GM12878 (cell line): Measurements from ENCODE around the gene RIC8B. TPM values are rescaled to one million over a fixed set of nuclear protein-coding genes. Genes with fewer than 3 reads are reported as not detected.

Source experiments
- ATAC-seq: fragments of 200-7000 bp; cut with Tn5 transposase; 3 replicates; pipeline ENCODE4 v1.9.1; 2020; ENCODE audit warnings: mild to moderate bottlenecking, moderate library complexity
- BruUV-seq: library from RNA; stranded (reverse); fragments of 400-500 nt; replicated peaks from 2 replicates; lab custom pipeline; 2021; lab: Mats Ljungman, UMichigan
- CTCF ChIA-PET: fragments of 300-600 bp; sonication (Branson Sonifier 250); formaldehyde crosslinking; extraction: SDS; loops from one replicate; lab custom pipeline; 2021; ENCODE audit warnings: inconsistent platforms; lab: Yijun Ruan, JAX
- POLR2A ChIA-PET: fragments of 350-600 bp; formaldehyde crosslinking; extraction: SDS; loops from one replicate; lab custom pipeline; 2021; ENCODE audit warnings: inconsistent platforms; lab: Charles Lee
- RAD21 ChIA-PET: fragments of 300-600 bp; sonication (Branson Sonifier 250); formaldehyde crosslinking; loops from one replicate; lab custom pipeline; 2023; ENCODE audit warnings: antibody characterized with exemption; ENCODE audit not compliant: unreplicated experiment; lab: Charles Lee
- SMC1A ChIA-PET: fragments of 300-600 bp; sonication (Branson Sonifier 250); formaldehyde crosslinking; loops from one replicate; lab custom pipeline; 2023; ENCODE audit not compliant: unreplicated experiment, uncharacterized antibody; lab: Charles Lee
- DNase-seq: peaks from one replicate; pipeline ENCODE4 v3.0.0-alpha.2; 2011; ENCODE audit warnings: low read depth, low spot score
- FAIRE-seq: peaks from 3 replicates; lab custom pipeline; 2011; peaks lifted over from hg19 to GRCh38; lab: Jason Lieb, UNC
- H2AFZ ChIP-seq: 2 replicates; pipeline ENCODE4 v1.6.0; 2011; ENCODE audit warnings: low read depth, low read length, control low read depth; ENCODE audit not compliant: control insufficient read depth
- H3K27ac ChIP-seq: 2 replicates; pipeline ENCODE4 v1.5.1; 2011; ENCODE audit warnings: control low read depth; ENCODE audit not compliant: control insufficient read depth, insufficient read depth
- H3K27me3 ChIP-seq, 2 experiments: replicated peaks in 1 of 2; 2 replicates each; pipeline versions ENCODE4 v1.6.0 to v1.6.1; 2011; ENCODE audit warnings: low read length in 1 of 2; ENCODE audit not compliant: control insufficient read depth in 2 of 2, insufficient read depth in 2 of 2
- H3K36me3 ChIP-seq, 2 experiments: 2 replicates each; pipeline ENCODE4 v1.5.1; 2011; ENCODE audit warnings: low read length in 1 of 2; ENCODE audit not compliant: control insufficient read depth in 2 of 2, insufficient read depth in 2 of 2
- H3K4me1 ChIP-seq: 2 replicates; pipeline ENCODE4 v1.6.1; 2011; ENCODE audit warnings: mild to moderate bottlenecking, low read length, moderate library complexity, mixed read lengths; ENCODE audit not compliant: control insufficient read depth, insufficient read depth
- H3K4me2 ChIP-seq: 2 replicates; pipeline ENCODE4 v1.6.0; 2011; ENCODE audit warnings: control low read depth; ENCODE audit not compliant: control insufficient read depth, insufficient read depth
- H3K4me3 ChIP-seq: fragments of 200-600 bp; sonication (generic); 2 replicates; pipeline ENCODE4 v1.5.1; 2016
- H3K79me2 ChIP-seq: 2 replicates; pipeline ENCODE4 v1.6.0; 2011; ENCODE audit warnings: low read length; ENCODE audit not compliant: control insufficient read depth, insufficient read depth
- H3K9ac ChIP-seq: 2 replicates; pipeline ENCODE4 v1.8.0; 2011; ENCODE audit warnings: low read length, control low read depth, mixed read lengths; ENCODE audit not compliant: control insufficient read depth, insufficient read depth
- H3K9me3 ChIP-seq: replicated peaks from 3 replicates; pipeline ENCODE4 v1.5.1; 2011; ENCODE audit warnings: mild to moderate bottlenecking, low read length; ENCODE audit not compliant: control insufficient read depth, insufficient read depth
- H4K20me1 ChIP-seq: 2 replicates; pipeline ENCODE4 v1.6.0; 2011; ENCODE audit not compliant: control insufficient read depth, insufficient read depth
- ASH2L ChIP-seq: fragments of 300-600, 200-600 bp; sonication (generic); IDR thresholded peaks from 2 replicates; pipeline ENCODE4 v1.6.1; 2017; ENCODE audit warnings: low read depth, mild to moderate bottlenecking, borderline replicate concordance
- CHD2 ChIP-seq: IDR thresholded peaks from 2 replicates; pipeline ENCODE4 v1.6.1; 2011; ENCODE audit warnings: low read depth, low read length, improper control_type of control experiment, borderline replicate concordance
- CHD4 ChIP-seq: fragments of 200-600 bp; sonication (generic); IDR thresholded peaks from 2 replicates; pipeline ENCODE4 v1.6.1; 2016; ENCODE audit warnings: mild to moderate bottlenecking
- ESRRA ChIP-seq: IDR thresholded peaks from 2 replicates; pipeline ENCODE4 v1.6.1; 2012; ENCODE audit warnings: mild to moderate bottlenecking, low read length, improper control_type of control experiment
- FOXM1 ChIP-seq: IDR thresholded peaks from 2 replicates; pipeline ENCODE4 v1.6.1; 2012; ENCODE audit warnings: low read depth, mild to moderate bottlenecking, inconsistent platforms, low read length, moderate library complexity
- GATAD2B ChIP-seq: fragments of 450-650 bp; conservative IDR thresholded peaks from 2 replicates; pipeline ENCODE4 v1.6.1; 2017; ENCODE audit warnings: low read depth, mild to moderate bottlenecking, moderate library complexity
- MTA2 ChIP-seq: fragments of 450-650 bp; IDR thresholded peaks from 2 replicates; pipeline ENCODE4 v1.6.1; 2016; ENCODE audit warnings: low read depth, mild to moderate bottlenecking, moderate library complexity
- MYC ChIP-seq: IDR thresholded peaks from 2 replicates; pipeline ENCODE4 v1.6.1; 2011; ENCODE audit warnings: mild to moderate bottlenecking, low read length, moderate library complexity, inconsistent platforms; ENCODE audit not compliant: insufficient read depth, insufficient replicate concordance, insufficient read length, severe bottlenecking
- NFXL1 ChIP-seq: fragments of 450-650 bp; IDR thresholded peaks from 2 replicates; pipeline ENCODE4 v1.6.1; 2017; ENCODE audit warnings: antibody characterized with exemption, mild to moderate bottlenecking, borderline replicate concordance
- NR2F1 ChIP-seq: fragments of 450-650 bp; conservative IDR thresholded peaks from 2 replicates; pipeline ENCODE4 v1.6.1; 2017; ENCODE audit warnings: mild to moderate bottlenecking
- POLR2AphosphoS2 ChIP-seq: IDR thresholded peaks from 2 replicates; pipeline ENCODE4 v1.6.1; 2011; ENCODE audit warnings: low read depth, mild to moderate bottlenecking, low read length, improper control_type of control experiment, moderate library complexity
- SMARCA5 ChIP-seq: fragments of 450-650 bp; IDR thresholded peaks from 2 replicates; pipeline ENCODE4 v1.6.1; 2017; ENCODE audit warnings: mild to moderate bottlenecking
- SP1 ChIP-seq: IDR thresholded peaks from one replicate; pipeline ENCODE4 v1.6.1; 2011; ENCODE audit warnings: low read depth, low read length
- SREBF1 ChIP-seq: IDR thresholded peaks from 2 replicates; pipeline ENCODE4 v1.6.1; 2012; ENCODE audit warnings: mild to moderate bottlenecking, low read length
- SRF ChIP-seq, 2 experiments: IDR thresholded peaks; 2 replicates each; pipeline ENCODE4 v1.6.1; 2011; ENCODE audit warnings: low read depth in 2 of 2, low read length in 2 of 2, mild to moderate bottlenecking in 1 of 2, moderate library complexity in 1 of 2
- STAT1 ChIP-seq: fragments of 450-650 bp; conservative IDR thresholded peaks from 2 replicates; pipeline ENCODE4 v1.6.1; 2014; ENCODE audit warnings: antibody characterized with exemption, mild to moderate bottlenecking
- TCF7 ChIP-seq: IDR thresholded peaks from 2 replicates; pipeline ENCODE4 v1.6.1; 2014; ENCODE audit warnings: antibody characterized with exemption, borderline replicate concordance
- WGBS: methylation state at CpG from one replicate; pipeline ENCODE4 v1.1.6; 2016; ENCODE audit warnings: low lambda C conversion rate; ENCODE audit not compliant: insufficient replicate concordance, insufficient coverage; ENCODE audit errors: missing lambda C conversion rate; 5-methylcytosine and 5-hydroxymethylcytosine counted together
- in situ Hi-C: fragments of 300-500 bp; cut with MboI; formaldehyde crosslinking; loops from 9 replicates; pipeline ENCODE4 v1.14.3; 2018; ENCODE audit warnings: mixed read lengths
- intact Hi-C: fragments of 100-400 bp; cut with micrococcal nuclease; formaldehyde crosslinking; loops from one replicate; pipeline ENCODE4 v1.14.2; 2022; ENCODE audit not compliant: unreplicated experiment
- polyA plus RNA-seq, 11 experiments: library from polyadenylated mRNA; depleted of rRNA in 4 of 11; unstranded in 6 of 11; stranded (reverse) in 5 of 11; fragments of >200 nt; fragmentation: Nextera tagmentation in 4 of 11; fragmentation: Illumina TruSeq in 1 of 11; extraction: Ambion mirVana in 4 of 11; extraction: Trizol in 1 of 11; gene quantifications; 1 replicate in 1 of 11; 2 replicates in 10 of 11; pipeline versions ENCODE4 v1.2.1 to v1.2.3, GENCODE V29; 2011 to 2016; ENCODE audit warnings: inconsistent platforms in 2 of 11, missing spikeins in 2 of 11, low read depth in 1 of 11
- total RNA-seq, 4 experiments: library from RNA; depleted of rRNA in 3 of 4; stranded (reverse); fragments of >200 nt in 3 of 4; fragmentation: Illumina TruSeq in 1 of 4; extraction: Trizol in 1 of 4; gene quantifications; 2 replicates each; pipeline versions ENCODE4 v1.2.1 to v1.2.3, GENCODE V29; 2013 to 2021
- TF ChIP-seq, protein P1 (sequence below), 3 experiments: IDR thresholded peaks in 2 of 3; conservative IDR thresholded peaks in 1 of 3; 2 replicates each; pipeline ENCODE4 v1.5.1; 2011; ENCODE audit warnings: low read depth in 3 of 3, low read length in 3 of 3, mild to moderate bottlenecking in 3 of 3, control low read depth in 2 of 3, moderate library complexity in 2 of 3, inconsistent platforms in 1 of 3, mixed read lengths in 1 of 3; ENCODE audit not compliant: control insufficient read depth in 2 of 3, insufficient read depth in 1 of 3; ENCODE audit errors: extremely low read depth in 1 of 3
- TF ChIP-seq, protein P2 (sequence below): fragments of 450-650 bp; conservative IDR thresholded peaks from 2 replicates; pipeline ENCODE4 v1.6.1; 2017; ENCODE audit warnings: mild to moderate bottlenecking, moderate library complexity
- TF ChIP-seq, protein P3 (sequence below): IDR thresholded peaks from 2 replicates; pipeline ENCODE4 v1.6.1; 2011; ENCODE audit warnings: borderline replicate concordance, low read depth, mild to moderate bottlenecking, moderate library complexity, mixed read lengths, low read length; ENCODE audit not compliant: insufficient read depth; ENCODE audit errors: extremely low read length

Gene RIC8B
- total and polyA plus RNA-seq, 10 of the 15 experiments (the other 5 are each of a cell fraction or from before 2014, with no cell fraction given), result 2.3 to 10.8 (median 6.2) TPM

DNA sequence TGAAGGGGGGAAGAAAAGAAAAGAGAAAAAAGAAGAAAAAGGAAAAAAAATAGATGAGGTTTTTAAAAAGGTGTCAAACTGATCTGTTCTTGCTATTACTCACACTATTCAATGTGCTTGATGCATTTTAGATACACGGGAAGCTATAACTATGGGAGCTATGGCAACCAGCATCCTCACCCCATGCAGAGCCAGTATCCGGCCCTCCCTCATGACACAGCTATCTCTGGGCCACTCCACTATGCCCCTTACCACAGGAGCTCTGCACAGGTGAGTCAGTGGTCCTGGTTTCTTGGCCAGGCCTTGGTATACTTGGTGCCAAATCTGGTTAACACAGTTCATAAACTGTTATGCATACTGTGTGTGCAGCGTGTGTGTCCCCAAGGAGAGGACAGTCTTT, 24.0 kb upstream of the RIC8B start (continued):
- TF ChIP-seq SRF (IDR thresholded peaks at IDR 0.05; ENCODE audit: low read depth in 2 of 2, low read length in 2 of 2), result no peak
- no peak for TF ChIP-seq GATAD2B
- no peak for TF ChIP-seq FOXM1
- TF ChIP-seq NFXL1, result no peak
- TF ChIP-seq STAT1, result no peak

DNA sequence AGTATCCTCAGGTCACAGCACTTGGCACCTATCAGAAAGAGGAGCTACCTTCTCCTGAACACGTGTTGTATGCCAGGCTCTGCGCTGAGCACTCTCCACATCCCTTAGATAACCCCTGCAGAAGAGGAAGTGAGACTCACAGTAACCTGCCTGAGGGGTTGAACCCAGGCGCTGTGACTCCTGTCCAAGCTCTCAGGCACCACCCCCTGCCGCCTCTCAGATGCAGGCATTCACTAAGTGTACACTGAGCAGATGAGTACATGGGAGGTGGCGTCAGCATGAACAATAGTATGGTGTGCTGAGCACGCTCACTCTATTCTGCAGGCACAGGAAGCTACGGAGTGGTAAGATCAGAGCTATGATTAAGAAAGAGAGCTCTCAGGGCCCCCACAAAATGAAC, 21.0 kb upstream of the RIC8B start:
- peak; percentile 99 for ATAC-seq
- intact Hi-C loops, result no loop called here
- Histone ChIP-seq H3K36me3 (no peaks in the 10 kb centered on the region), H3K27ac (0 out of 2 replicates have a peak overlapping the region, but pooled peaks have one; percentile 4), H3K79me2 (no peaks in the 10 kb centered on the region), H4K20me1 (no peaks in the 10 kb centered on the region), H3K9me3 (peaks cover 2% of the 10 kb centered on the region; the same call in 1 of the 3 replicates), H3K4me2 (peak overlapping the region; percentile 53), H3K4me3 (no peak overlapping the region), H3K9ac (no peak overlapping the region), H3K27me3 (no peaks in the 10 kb centered on the region), H3K4me1 (peaks cover 16% of the 10 kb centered on the region), H2AFZ (peak overlapping the region; percentile 81)
- SMC1A ChIA-PET, result interaction anchor here (0.6 to 1.6 kb wide), 5 partner anchors 18 to 411 kb away, joined by 3 to 7 read pairs (median 3); no protein-coding TSS in a partner anchor
- FAIRE-seq, result peak; percentile 97
- RAD21 ChIA-PET, result no interaction called here
- no TSS peak for BruUV-seq
- peak; percentile 67 for DNase-seq
- POLR2A ChIA-PET, result interaction anchor here (1.1 kb wide), 1 partner anchor 42 kb away, joined by 3 read pairs; no protein-coding TSS in a partner anchor
- 0% methylated on average over 7 of the region's 7 CpGs for WGBS
- in situ Hi-C loops, result no loop called here
- CTCF ChIA-PET, result interaction anchor here (0.7 to 1.3 kb wide), 2 partner anchors 18 to 22 kb away, joined by 4 read pairs; no protein-coding TSS in a partner anchor
- TF ChIP-seq POLR2AphosphoS2, result no peak
- no peak for TF ChIP-seq ASH2L
- TF ChIP-seq NR2F1, result no peak
- no peak for TF ChIP-seq SRF (IDR thresholded peaks at IDR 0.05; ENCODE audit: low read depth in 2 of 2, low read length in 2 of 2)
- TF ChIP-seq ESRRA, result no peak
- TF ChIP-seq MTA2, result peak; percentile 30; the same call in 1 of the 2 replicates
- TF ChIP-seq, protein P1, sequence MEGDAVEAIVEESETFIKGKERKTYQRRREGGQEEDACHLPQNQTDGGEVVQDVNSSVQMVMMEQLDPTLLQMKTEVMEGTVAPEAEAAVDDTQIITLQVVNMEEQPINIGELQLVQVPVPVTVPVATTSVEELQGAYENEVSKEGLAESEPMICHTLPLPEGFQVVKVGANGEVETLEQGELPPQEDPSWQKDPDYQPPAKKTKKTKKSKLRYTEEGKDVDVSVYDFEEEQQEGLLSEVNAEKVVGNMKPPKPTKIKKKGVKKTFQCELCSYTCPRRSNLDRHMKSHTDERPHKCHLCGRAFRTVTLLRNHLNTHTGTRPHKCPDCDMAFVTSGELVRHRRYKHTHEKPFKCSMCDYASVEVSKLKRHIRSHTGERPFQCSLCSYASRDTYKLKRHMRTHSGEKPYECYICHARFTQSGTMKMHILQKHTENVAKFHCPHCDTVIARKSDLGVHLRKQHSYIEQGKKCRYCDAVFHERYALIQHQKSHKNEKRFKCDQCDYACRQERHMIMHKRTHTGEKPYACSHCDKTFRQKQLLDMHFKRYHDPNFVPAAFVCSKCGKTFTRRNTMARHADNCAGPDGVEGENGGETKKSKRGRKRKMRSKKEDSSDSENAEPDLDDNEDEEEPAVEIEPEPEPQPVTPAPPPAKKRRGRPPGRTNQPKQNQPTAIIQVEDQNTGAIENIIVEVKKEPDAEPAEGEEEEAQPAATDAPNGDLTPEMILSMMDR (IDR thresholded peaks at IDR 0.05 in 2 of 3, conservative IDR thresholded peaks at IDR 0.05 in 1 of 3; ENCODE audit: control insufficient read depth in 2 of 3, extremely low read depth in 1 of 3, insufficient read depth in 1 of 3, low read depth in 3 of 3, low read length in 3 of 3), result no peak
- TF ChIP-seq, protein P2, sequence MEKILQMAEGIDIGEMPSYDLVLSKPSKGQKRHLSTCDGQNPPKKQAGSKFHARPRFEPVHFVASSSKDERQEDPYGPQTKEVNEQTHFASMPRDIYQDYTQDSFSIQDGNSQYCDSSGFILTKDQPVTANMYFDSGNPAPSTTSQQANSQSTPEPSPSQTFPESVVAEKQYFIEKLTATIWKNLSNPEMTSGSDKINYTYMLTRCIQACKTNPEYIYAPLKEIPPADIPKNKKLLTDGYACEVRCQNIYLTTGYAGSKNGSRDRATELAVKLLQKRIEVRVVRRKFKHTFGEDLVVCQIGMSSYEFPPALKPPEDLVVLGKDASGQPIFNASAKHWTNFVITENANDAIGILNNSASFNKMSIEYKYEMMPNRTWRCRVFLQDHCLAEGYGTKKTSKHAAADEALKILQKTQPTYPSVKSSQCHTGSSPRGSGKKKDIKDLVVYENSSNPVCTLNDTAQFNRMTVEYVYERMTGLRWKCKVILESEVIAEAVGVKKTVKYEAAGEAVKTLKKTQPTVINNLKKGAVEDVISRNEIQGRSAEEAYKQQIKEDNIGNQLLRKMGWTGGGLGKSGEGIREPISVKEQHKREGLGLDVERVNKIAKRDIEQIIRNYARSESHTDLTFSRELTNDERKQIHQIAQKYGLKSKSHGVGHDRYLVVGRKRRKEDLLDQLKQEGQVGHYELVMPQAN, result no peak
- TF ChIP-seq SMARCA5, result no peak
- TF ChIP-seq CHD4, result no peak
- TF ChIP-seq MYC, result no peak
- TF ChIP-seq SP1, result no peak
- TF ChIP-seq, protein P3, sequence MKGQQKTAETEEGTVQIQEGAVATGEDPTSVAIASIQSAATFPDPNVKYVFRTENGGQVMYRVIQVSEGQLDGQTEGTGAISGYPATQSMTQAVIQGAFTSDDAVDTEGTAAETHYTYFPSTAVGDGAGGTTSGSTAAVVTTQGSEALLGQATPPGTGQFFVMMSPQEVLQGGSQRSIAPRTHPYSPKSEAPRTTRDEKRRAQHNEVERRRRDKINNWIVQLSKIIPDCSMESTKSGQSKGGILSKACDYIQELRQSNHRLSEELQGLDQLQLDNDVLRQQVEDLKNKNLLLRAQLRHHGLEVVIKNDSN, result peak; percentile 5
- no peak for TF ChIP-seq CHD2
- no peak for TF ChIP-seq SREBF1
- TF ChIP-seq TCF7, result no peak
